Measurements from ENCODE around the gene ZNF66.
"Not testable (repeated sequence)": the region's sequence is repeated elsewhere in the genome, so short reads cannot be mapped to it uniquely, and the experiment has no call there.

The ZNF66 gene

GRCh38 chr19:20776083-20777076 lies at the start of gene ZNF66:
Gene ZNF66, plus strand, starts transcription at chr19:20776304. Its CDS starts 144 bp downstream, at chr19:20776448.
- peak; percentile 5 to 40 for DNase-seq

- not testable (repeated sequence) for DNase-seq
Observed at GRCh38 chr19:20750169-20750568, 25.9 kb upstream of the ZNF66 start.

DNA sequence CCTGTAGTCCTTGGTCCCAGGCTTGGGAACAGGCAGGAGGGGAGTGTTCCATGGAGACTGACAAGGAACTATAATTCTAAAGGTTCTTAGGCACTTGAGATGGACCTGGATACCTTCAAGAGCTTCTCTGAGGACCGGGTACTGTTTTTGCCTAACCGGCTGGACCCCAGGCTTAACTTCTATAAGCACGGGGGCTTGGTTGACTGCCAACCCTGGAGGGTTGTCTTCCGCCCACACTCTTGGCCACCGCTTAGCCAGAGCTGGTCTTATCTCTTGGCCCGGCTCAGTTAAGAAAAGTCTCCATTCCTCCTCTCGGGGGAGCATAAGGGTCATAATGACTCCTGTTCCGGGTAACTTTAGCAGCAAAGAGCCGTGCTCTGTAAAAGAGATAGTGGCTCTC lies 23.8 kb upstream of the ZNF66 start:
- DNase-seq = not testable (repeated sequence)

DNA sequence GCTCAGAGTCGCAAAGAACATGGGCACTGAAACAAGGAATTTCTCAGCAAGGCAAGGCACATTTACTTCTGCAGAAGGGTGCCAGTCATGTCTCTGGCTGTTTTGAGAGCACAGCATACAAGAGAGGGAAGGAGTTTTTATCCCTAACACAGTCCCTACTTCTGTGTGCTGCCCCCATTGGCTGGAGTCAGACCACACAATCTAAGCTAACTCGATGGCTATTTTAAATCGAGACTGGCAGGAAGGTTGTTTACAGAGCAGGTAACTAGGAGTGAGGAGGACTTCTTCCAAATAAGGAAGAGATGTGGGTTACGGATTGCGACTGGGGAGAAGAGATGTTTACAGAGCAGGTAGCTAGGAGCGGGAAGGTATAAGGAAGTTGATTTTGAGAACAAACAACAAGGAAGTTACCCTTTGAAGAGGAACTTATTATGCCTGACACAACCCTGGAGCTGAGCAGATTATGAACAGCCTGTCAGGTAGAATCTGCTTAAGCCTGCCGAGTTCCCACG lies 6.8 kb upstream of the ZNF66 start:
- not testable (repeated sequence) for DNase-seq

DNA sequence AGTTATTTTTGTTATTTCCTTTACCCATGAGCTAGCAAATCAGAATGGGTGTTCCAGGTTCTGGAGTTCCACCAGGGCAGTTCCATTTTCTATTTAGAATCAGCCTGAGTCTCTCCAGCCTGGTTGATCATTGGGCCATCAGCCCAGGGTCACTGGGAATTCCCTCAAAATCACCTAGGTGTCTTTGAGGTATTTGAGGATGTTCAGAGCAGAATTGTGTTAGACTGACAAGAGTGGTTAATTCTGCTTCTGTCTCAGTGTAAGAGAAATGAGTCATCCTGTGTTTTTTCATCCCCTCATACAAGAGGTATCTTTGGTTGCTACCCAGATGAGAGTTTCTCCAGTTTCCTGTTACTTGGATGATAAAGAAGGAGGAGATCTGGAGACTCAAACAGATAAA lies 11.7 kb downstream of the ZNF66 start:
- DNase-seq = no peak

- no peak for DNase-seq
Observed at GRCh38 chr19:20791806-20792205, 15.7 kb downstream of the ZNF66 start.

DNA sequence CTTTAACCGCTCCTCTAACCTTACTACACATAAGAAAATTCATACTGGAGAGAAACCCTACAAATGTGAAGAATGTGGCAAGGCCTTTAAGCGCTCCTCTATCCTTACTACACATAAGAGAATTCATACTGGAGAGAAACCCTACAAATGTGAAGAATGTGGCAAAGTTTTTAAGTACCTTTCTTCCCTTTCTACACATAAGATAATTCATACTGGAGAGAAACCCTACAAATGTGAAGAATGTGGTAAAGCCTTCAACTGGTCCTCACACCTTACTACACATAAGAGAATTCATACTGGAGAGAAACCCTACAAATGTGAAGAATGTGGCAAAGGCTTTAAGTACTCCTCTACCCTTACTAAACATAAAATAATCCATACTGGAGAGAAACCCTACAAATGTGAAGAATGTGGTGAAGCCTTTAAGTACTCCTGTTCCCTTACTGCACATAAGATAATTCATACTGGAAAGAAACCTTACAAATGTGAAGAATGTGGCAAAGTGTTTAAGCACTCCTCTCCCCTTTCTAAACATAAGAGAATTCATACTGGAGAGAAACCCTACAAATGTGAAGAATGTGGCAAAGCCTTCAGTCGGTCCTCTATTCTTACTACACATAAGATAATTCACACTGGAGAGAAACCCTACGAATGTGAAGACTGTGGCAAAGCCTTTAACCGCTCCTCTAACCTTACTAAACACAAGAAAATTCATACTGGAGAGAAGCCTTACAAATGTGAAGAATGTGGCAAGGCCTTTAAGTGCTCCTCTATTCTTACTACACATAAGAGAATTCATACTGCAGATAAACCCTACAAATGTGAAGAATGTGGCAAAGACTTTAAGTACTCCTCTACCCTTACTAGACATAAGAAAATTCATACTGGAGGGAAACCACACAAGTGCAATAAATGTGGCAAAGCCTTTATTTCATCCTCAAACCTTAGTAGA lies 30.5 kb downstream of the ZNF66 start:
- DNase-seq = not testable (repeated sequence)

DNA sequence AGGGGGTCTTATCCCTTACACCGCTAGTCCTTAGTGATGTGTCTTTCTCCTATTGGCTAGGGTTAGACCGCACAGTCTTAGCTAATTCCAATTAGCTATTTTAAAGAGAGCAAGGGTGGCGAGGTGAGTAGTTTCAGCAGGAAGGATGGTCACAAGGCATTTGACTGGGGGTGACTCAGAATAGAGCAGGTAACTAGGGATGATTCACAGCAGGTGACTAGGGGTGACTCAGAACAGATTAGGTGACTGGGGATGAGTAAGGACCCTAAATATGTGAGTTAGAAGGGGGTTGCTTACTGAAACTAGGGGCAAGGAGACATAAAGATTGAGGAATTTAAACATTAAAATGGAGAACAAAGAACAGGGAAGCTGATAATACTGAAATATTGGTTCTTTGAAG lies 64.3 kb downstream of the ZNF66 start:
- no peak for DNase-seq
